Body of pancreas (tissue), 4 donors: ENCODE data around the gene SLC37A1. TPM values are rescaled to one million over a fixed set of nuclear protein-coding genes. Genes with fewer than 3 reads are reported as not detected.

Experiments
- ATAC-seq: fragments of 150-250 bp; one replicate; pipeline ENCODE4 v1.9.1; 2016
- DNase-seq, 4 donors: peaks; one replicate each; pipeline ENCODE4 v3.0.0-alpha.2; 2019
- H3K27ac ChIP-seq, 4 donors: fragments of 200-600 bp; sonication (generic); 1 replicate in 3 of 4; 2 replicates in 1 of 4; pipeline versions ENCODE4 v1.5.1 to v1.6.1; 2016 to 2019; ENCODE audit warnings: mild to moderate bottlenecking in 1 of 4, mixed read lengths in 1 of 4, moderate library complexity in 1 of 4
- H3K27me3 ChIP-seq, 2 donors: fragments of 200-600 bp; sonication (generic); one replicate each; pipeline ENCODE4 v1.6.0; 2016; ENCODE audit warnings: mild to moderate bottlenecking in 1 of 2
- H3K36me3 ChIP-seq, 2 donors: fragments of 200-600 bp; sonication (generic); replicated peaks in 1 of 2; 2 replicates each; pipeline ENCODE4 v1.5.1; 2016; ENCODE audit warnings: low read depth in 2 of 2; ENCODE audit not compliant: insufficient read depth in 1 of 2
- H3K4me1 ChIP-seq: fragments of 200-600 bp; sonication (generic); one replicate; pipeline ENCODE4 v1.6.0; 2016
- H3K4me3 ChIP-seq, 2 donors: fragments of 200-600 bp; sonication (generic); 1 replicate in 1 of 2; 2 replicates in 1 of 2; pipeline ENCODE4 v1.5.1; 2016 to 2019
- H3K9me3 ChIP-seq, 3 donors: fragments of 200-600 bp; sonication (generic); 1 replicate in 2 of 3; 2 replicates in 1 of 3; pipeline ENCODE4 v1.5.1; 2016
- POLR2A ChIP-seq, 3 donors: fragments of 450-650 bp; IDR thresholded peaks; one replicate each; pipeline ENCODE4 v1.6.1; 2016; ENCODE audit warnings: antibody characterized with exemption in 3 of 3, mild to moderate bottlenecking in 2 of 3
- WGBS, 2 donors: methylation state at CpG; one replicate each; pipeline ENCODE4 v1.1.5; 2017; 5-methylcytosine and 5-hydroxymethylcytosine counted together
- intact Hi-C: fragments of 100-400 bp; cut with DNase I; formaldehyde crosslinking; loops from one replicate; pipeline ENCODE4 v1.15.1; 2023
- total RNA-seq, 2 donors: library from RNA; depleted of rRNA; stranded (reverse); fragments of >200 nt; gene quantifications; one replicate each; pipeline ENCODE4 v1.1.0, GENCODE V29; 2016
- TF ChIP-seq, protein P1 (sequence below), 7 experiments: fragments of 450-650 bp in 4 of 7; fragments of 200-600 bp in 3 of 7; sonication (generic) in 3 of 7; IDR thresholded peaks; one replicate each; pipeline ENCODE4 v1.5.1; 2016 to 2019; ENCODE audit warnings: antibody characterized with exemption in 7 of 7

Gene SLC37A1
- total RNA-seq, result 10 to 100 TPM in 1 of 2 donors, 1 to 10 TPM in 1; 6.3 to 16.3 TPM

DNA sequence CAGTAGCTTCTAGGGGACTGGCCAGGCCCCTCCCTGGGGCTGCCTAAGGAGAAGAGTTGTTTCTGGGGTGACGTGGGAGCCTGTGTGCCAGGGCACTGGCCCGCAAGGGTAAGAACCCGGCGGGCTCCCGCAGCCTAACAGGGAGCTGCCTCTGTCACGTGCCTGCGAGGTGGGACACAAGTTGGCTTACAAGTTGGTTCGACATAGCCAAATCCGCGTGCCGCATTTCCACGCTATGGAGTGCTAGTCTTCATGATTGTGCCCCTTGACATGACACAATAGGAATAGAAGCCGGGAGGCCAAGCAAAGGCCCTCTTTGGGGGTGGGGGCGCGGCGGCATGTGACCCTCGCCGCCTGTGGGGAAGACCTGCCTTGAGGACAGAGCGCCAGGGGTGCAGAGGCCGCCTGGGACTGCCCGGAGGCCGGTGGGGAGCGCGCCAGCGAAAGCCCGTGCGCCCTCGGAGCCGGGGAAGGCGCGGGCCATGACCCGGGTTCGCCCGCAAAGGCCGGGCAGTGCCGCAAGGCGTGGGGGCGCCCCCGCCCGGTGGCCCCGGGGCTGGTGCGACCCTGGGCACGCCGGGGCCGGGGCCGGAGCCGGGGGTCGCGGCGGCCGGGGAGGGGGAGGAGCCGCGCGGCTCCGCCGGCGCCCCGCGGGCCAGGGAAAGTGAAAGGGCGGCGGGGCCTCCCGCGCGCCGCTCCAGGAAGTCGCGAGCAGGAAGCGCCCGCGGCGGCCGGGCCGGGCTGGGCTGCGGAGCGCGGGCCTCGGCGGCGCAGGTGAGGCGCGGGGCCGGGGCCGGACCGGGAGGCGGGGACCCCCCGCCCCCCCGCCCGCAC, at the start of gene SLC37A1:
Gene SLC37A1 (plus strand): TSS at position 702 of the 834 bp plus-strand sequence. CDS start 4,603 bp downstream, outside the sequence.
- Histone ChIP-seq H3K4me1 (peaks cover 20% of the 10 kb centered on the region), H3K4me3 (peak within 1 kb of the TSS; percentile 54 to 80), H3K9me3 (no peaks in the 10 kb centered on the region), H3K27me3 (no peaks in the 10 kb centered on the region), H3K36me3 (no peaks in the 10 kb centered on the region), H3K27ac (peak within 1 kb of the TSS; percentile 47 to 91 (median 77))
- DNase-seq (peak in 2 of 4 donors; percentile 38 to 53), ATAC-seq (peak; percentile 74)
- WGBS, 2 donors, result 15 to 69% methylated on average over 12 to 84 of the region's 88 CpGs
- intact Hi-C loops, result no loop called here
- no peak for TF ChIP-seq POLR2A (IDR thresholded peaks at IDR 0.05)
- TF ChIP-seq, protein P1, sequence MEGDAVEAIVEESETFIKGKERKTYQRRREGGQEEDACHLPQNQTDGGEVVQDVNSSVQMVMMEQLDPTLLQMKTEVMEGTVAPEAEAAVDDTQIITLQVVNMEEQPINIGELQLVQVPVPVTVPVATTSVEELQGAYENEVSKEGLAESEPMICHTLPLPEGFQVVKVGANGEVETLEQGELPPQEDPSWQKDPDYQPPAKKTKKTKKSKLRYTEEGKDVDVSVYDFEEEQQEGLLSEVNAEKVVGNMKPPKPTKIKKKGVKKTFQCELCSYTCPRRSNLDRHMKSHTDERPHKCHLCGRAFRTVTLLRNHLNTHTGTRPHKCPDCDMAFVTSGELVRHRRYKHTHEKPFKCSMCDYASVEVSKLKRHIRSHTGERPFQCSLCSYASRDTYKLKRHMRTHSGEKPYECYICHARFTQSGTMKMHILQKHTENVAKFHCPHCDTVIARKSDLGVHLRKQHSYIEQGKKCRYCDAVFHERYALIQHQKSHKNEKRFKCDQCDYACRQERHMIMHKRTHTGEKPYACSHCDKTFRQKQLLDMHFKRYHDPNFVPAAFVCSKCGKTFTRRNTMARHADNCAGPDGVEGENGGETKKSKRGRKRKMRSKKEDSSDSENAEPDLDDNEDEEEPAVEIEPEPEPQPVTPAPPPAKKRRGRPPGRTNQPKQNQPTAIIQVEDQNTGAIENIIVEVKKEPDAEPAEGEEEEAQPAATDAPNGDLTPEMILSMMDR (IDR thresholded peaks at IDR 0.05), result peak in 2 of 7 experiments; percentile 12 to 26

DNA sequence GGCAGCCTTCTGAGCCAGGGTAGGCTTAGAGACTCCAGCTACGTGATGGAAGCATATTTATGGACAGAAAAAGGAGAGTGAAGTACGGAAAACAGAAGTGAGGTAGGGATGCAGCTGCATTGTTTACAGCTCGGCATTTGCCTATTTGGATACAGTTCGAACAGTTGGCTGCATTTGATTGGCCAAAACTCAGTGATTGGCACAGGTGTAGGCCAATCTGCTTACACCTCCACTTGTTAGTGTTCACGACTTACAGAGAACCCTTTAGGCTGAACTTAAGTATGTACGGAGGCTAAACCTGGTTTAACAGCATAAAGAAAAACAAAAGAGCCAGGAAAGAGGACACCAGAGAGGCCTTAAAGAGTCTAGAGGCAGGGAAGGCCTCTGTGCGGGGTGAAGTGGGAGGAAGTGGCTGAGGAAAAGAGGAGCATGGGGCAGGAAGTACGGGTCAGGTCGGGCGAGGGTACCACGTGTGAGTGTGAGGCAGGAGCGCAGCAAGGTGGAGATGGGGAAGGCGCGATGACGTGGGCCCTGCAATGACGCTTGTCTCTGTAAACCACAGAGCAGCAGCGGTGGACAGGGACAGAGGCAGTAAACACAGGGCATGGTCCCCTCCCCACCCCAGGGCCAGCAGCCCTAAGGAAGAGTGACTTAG, 49.7 kb upstream of the SLC37A1 start:
- no peak for ATAC-seq
- no peak overlapping the region for H3K4me3 ChIP-seq
- WGBS, 2 donors, result 80% methylated on average over 17 of the region's 17 CpGs
- TF ChIP-seq POLR2A (IDR thresholded peaks at IDR 0.05), result no peak
- TF ChIP-seq, protein P1 (IDR thresholded peaks at IDR 0.05), result no peak
- H3K9me3 ChIP-seq, result no peaks in the 10 kb centered on the region
- intact Hi-C loops, result no loop called here
- H3K27me3 ChIP-seq, result no peaks in the 10 kb centered on the region
- peak overlapping the region in 2 of 4 donors; percentile 1 to 82 for H3K27ac ChIP-seq
- peak in 3 of 4 donors; percentile 41 to 55 (median 49) for DNase-seq
- H3K4me1 ChIP-seq, result peaks cover 78% of the 10 kb centered on the region
- H3K36me3 ChIP-seq, result no peaks in the 10 kb centered on the region

DNA sequence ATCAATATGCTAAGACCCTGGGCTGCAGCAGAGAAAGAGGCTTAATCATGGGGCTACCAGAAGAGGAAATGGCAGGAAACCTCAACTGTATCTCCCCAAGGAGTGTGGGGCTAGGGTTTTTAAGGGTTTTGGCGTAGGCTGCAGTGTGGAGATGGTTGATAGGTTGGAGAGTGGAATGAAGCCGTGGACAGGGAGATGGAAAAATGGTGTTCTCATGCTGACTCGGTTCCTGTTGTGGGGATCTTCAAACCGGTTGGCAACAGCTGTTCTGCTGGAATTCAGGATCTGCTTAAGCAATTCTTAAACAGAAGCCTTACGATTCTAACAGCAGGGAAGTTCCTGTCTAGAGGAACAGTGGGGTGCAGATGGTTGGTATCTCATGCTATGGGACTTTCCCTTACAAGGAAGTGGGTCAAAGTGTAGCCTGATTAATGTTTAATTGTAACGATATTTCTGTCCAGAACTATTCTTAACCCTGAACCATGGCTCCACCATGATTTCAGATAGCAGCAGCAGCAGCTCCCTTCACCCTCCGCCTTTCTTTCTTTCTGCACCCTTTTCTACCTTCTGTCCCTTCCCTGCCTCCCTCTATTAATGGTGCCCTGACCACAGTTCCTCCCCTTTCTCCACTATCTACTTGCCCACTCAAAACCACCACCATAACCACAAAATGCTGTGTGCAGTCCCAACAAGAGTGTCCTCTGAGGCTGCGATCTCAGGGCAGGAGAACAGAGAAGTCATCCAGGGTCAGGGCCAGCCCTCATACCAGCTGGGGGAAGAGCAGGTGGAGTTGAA, 48.4 kb upstream of the SLC37A1 start:
- Histone ChIP-seq H3K4me1 (peaks cover 68% of the 10 kb centered on the region), H3K4me3 (no peak overlapping the region), H3K27me3 (no peaks in the 10 kb centered on the region), H3K9me3 (no peaks in the 10 kb centered on the region), H3K36me3 (no peaks in the 10 kb centered on the region), H3K27ac (peak overlapping the region; percentile 11 to 82 (median 60))
- ATAC-seq (peak; percentile 67), DNase-seq (peak; percentile 24 to 78 (median 46))
- 15 to 26% methylated on average over 8 of the region's 8 CpGs for WGBS, 2 donors
- intact Hi-C loops, result no loop called here
- TF ChIP-seq POLR2A (IDR thresholded peaks at IDR 0.05), result peak in 1 of 3 donors; percentile 23
- TF ChIP-seq, protein P1 (IDR thresholded peaks at IDR 0.05), result no peak

DNA sequence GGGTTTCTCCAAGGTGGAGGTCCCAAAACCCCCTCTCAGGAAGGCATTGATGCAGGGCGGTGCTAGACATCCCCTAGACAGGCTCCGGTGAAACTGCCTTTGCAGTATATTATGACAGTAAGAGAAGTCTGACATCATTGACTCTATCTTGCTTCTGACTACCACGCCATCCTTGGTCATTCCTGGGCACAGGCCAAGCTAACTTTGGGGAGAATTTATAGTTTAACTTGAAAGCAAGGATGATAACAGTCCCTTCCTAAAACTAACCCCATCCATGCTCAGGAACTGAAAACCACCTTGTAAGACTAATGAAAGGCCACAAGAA, 47.9 kb upstream of the SLC37A1 start:
- TF ChIP-seq, protein P1 (IDR thresholded peaks at IDR 0.05), result no peak
- no peak for TF ChIP-seq POLR2A (IDR thresholded peaks at IDR 0.05)
- Histone ChIP-seq H3K4me3 (no peak overlapping the region), H3K36me3 (no peaks in the 10 kb centered on the region), H3K9me3 (no peaks in the 10 kb centered on the region), H3K27me3 (no peaks in the 10 kb centered on the region), H3K4me1 (peaks cover 65% of the 10 kb centered on the region), H3K27ac (peak overlapping the region; percentile 11 to 82 (median 60))
- intact Hi-C loops, result no loop called here
- ATAC-seq (no peak), DNase-seq (peak in 1 of 4 donors; percentile 11)
- 83 to 89% methylated on average over 3 of the region's 3 CpGs for WGBS, 2 donors
